PFSK-1 (cell line): ENCODE measurements around the gene GRID1.

ENCODE experiments used
- FOXP2 ChIP-seq: optimal IDR thresholded peaks from 2 replicates; pipeline ENCODE3; 2011; ENCODE audit warnings: borderline replicate concordance, control low read depth, inconsistent platforms; ENCODE audit not compliant: insufficient read depth; ENCODE audit errors: extremely low read length, extremely low read depth
- POLR2AphosphoS5 ChIP-seq: IDR thresholded peaks from 2 replicates; pipeline ENCODE4 v1.6.1; 2012; ENCODE audit warnings: low read depth, mild to moderate bottlenecking, control low read depth, low read length, moderate library complexity
- SIN3A ChIP-seq: IDR thresholded peaks from 2 replicates; pipeline ENCODE4 v1.6.1; 2012; ENCODE audit warnings: mild to moderate bottlenecking, low read length, moderate library complexity, borderline replicate concordance; ENCODE audit not compliant: insufficient read depth
- TAF1 ChIP-seq: IDR thresholded peaks from 2 replicates; pipeline ENCODE4 v1.6.1; 2012; ENCODE audit warnings: low read length, control low read depth, borderline replicate concordance; ENCODE audit not compliant: insufficient read depth
- TF ChIP-seq, protein P1 (sequence below), 2 experiments: IDR thresholded peaks; 2 replicates each; pipeline versions ENCODE4 v1.6.1 to v1.8.0; 2011 to 2012; ENCODE audit warnings: low read depth in 2 of 2, low read length in 2 of 2, control low read depth in 1 of 2, inconsistent platforms in 1 of 2, mild to moderate bottlenecking in 1 of 2, moderate library complexity in 1 of 2; ENCODE audit not compliant: insufficient read depth in 1 of 2

The GRID1 gene

DNA sequence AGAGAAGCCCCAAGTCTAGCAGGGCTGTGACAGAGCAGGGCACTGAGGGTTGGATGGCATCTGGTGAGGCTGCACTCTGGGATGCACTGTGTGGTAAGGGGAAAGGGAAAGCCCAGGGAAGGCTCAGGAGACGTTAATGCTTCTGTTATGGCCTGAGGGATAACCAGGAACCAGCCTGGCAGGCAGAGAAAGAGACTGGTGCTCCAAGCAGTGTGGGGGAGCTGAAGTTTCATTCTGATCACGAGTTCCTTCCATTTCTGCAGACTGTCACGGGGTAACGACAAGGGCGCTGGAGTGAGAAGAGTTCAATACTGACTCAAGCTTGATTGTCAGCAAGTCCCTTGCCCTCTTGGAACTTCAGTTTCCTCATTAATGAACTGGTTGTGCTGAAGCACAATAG, 730.9 kb downstream of the GRID1 start:
- no peak for TF ChIP-seq POLR2AphosphoS5
- TF ChIP-seq FOXP2 = no peak
- no peak for TF ChIP-seq SIN3A
- TF ChIP-seq, protein P1, sequence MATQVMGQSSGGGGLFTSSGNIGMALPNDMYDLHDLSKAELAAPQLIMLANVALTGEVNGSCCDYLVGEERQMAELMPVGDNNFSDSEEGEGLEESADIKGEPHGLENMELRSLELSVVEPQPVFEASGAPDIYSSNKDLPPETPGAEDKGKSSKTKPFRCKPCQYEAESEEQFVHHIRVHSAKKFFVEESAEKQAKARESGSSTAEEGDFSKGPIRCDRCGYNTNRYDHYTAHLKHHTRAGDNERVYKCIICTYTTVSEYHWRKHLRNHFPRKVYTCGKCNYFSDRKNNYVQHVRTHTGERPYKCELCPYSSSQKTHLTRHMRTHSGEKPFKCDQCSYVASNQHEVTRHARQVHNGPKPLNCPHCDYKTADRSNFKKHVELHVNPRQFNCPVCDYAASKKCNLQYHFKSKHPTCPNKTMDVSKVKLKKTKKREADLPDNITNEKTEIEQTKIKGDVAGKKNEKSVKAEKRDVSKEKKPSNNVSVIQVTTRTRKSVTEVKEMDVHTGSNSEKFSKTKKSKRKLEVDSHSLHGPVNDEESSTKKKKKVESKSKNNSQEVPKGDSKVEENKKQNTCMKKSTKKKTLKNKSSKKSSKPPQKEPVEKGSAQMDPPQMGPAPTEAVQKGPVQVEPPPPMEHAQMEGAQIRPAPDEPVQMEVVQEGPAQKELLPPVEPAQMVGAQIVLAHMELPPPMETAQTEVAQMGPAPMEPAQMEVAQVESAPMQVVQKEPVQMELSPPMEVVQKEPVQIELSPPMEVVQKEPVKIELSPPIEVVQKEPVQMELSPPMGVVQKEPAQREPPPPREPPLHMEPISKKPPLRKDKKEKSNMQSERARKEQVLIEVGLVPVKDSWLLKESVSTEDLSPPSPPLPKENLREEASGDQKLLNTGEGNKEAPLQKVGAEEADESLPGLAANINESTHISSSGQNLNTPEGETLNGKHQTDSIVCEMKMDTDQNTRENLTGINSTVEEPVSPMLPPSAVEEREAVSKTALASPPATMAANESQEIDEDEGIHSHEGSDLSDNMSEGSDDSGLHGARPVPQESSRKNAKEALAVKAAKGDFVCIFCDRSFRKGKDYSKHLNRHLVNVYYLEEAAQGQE (IDR thresholded peaks at IDR 0.05; ENCODE audit: insufficient read depth in 1 of 2, low read depth in 2 of 2, low read length in 2 of 2) = no peak
- TF ChIP-seq TAF1 = no peak

DNA sequence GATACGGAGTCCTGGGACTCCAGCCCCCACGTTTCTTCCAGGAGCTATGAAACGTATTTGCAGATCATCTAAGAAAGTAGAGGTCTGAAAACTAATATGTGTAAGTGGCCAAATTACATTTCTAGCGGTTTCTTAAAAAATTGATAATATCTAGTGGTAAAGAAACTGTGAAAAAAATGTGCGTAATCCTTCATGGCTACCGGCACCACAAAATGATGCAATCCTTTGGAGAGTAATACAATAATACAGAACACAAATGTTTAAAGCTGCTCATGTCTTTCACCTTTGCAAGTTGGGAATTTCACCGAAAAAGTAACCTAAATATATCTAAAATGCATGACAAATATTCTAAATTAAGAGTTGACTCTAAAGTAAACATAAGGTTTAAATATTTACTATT, 742.1 kb downstream of the GRID1 start:
- TF ChIP-seq TAF1 = no peak
- TF ChIP-seq POLR2AphosphoS5 = no peak
- TF ChIP-seq, protein P1 (IDR thresholded peaks at IDR 0.05; ENCODE audit: insufficient read depth in 1 of 2, low read depth in 2 of 2, low read length in 2 of 2) = no peak
- TF ChIP-seq SIN3A = no peak
- no peak for TF ChIP-seq FOXP2

DNA sequence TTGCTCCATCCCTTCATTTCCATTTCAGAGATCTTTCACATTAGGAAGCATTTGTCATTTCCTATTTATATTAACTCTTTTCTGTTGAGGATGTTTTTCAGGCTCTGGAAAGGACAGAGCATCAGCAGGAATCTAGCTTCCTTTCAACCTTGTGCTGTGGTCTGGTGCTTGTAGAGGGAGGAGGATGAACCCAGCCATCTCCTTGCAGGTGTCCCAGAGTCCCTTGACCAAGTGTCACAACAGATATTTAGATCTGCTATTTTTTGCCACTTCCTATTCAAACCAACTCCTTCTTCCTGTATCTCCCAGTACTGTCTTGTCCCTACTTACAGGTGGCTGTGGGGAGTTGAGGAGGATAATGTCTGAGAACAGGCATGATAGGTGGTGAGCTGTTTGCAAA, 742.8 kb downstream of the GRID1 start:
- TF ChIP-seq POLR2AphosphoS5 (no peak), SIN3A (no peak)
- TF ChIP-seq, protein P1 (IDR thresholded peaks at IDR 0.05; ENCODE audit: insufficient read depth in 1 of 2, low read depth in 2 of 2, low read length in 2 of 2) = no peak

DNA sequence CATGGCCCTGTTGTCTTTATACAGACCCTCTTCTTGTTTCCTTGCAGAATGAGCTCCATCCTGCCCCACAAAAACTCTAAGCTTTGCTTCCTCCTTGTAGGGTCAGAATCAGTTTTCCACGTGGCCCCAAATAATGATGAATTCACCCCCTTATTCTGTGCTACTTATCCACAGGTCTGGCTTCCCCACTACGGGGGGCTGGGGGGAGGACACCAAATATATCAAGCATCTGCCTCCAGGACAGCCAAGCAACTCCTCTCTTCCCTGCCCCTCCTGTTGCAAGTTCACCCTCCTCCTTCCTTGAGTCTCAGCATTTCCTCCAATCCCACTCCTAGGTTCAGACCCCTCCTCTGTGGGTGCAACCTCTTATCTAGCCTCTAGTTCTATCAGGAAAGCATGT, 743.3 kb downstream of the GRID1 start:
- TF ChIP-seq TAF1 = no peak
- TF ChIP-seq, protein P1 (IDR thresholded peaks at IDR 0.05; ENCODE audit: insufficient read depth in 1 of 2, low read depth in 2 of 2, low read length in 2 of 2) = no peak
- TF ChIP-seq FOXP2 = no peak
- TF ChIP-seq SIN3A = no peak
- no peak for TF ChIP-seq POLR2AphosphoS5

DNA sequence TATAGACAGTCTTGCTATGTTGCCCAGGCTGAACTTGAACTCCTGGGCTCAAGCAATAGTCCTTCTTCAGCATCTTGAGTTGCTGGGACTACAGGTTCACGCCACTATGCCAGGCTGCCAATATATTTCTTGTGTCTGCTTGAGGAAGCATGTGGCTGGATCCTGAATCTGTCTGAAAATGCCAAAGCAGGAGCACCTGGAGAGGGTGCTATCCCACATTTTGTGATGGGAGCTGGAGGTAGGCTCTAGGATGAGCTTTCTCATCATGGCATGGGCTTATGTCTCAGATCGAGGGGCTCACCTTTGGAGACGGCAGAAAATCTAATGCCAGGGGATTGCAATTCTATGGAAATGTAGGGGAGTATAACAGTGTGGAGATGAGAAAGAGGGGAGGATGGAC, 744.2 kb downstream of the GRID1 start:
- no peak for TF ChIP-seq FOXP2
- TF ChIP-seq POLR2AphosphoS5 = no peak
- no peak for TF ChIP-seq TAF1
- no peak for TF ChIP-seq SIN3A
- TF ChIP-seq, protein P1 (IDR thresholded peaks at IDR 0.05; ENCODE audit: insufficient read depth in 1 of 2, low read depth in 2 of 2, low read length in 2 of 2) = no peak
